Glomerular visceral epithelial cell (primary cell): ENCODE measurements around the gene KSR2.

Experiments
- DNase-seq: peaks from one replicate; pipeline ENCODE4 v3.0.0-alpha.2; 2016; ENCODE audit errors: extremely low spot score

The KSR2 gene

DNA sequence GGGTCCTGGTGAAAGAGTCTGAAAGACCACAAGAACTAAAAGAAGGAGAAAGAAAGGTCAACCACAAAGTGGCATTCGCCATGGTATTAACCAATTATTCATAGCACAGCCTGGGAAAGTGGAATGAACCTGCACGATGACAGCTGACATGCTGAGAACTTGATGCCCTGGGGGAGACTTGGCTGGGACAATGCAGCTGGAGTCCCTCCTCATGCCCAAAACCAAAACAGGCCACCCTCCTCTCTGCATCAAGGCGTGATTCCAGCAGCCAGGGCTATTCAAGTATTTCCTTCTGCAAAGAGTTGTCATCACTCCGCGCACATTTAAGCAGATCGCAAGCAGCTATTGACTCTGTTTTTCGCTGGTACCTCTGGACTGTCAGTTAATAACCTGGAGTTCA, 440.3 kb downstream of the KSR2 start:
- DNase-seq: no peak

DNA sequence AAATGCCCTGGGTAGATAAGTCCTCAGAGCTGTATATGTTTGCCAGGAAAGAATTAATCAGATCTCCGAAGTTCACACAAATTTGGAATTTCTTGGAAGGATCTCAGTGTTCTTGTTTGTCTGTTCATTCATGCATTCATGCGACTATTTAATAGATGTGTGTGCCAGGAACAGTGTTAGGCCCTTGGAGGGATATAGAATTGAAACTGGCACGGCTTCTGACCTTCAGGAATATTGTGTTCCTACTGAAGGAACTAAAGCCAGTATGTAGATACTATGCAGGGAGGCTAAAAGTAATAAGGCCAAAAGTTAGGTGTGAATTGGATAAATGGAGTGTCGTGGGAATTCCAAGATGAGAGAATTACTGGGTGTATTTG, 441.3 kb downstream of the KSR2 start:
- no peak for DNase-seq

DNA sequence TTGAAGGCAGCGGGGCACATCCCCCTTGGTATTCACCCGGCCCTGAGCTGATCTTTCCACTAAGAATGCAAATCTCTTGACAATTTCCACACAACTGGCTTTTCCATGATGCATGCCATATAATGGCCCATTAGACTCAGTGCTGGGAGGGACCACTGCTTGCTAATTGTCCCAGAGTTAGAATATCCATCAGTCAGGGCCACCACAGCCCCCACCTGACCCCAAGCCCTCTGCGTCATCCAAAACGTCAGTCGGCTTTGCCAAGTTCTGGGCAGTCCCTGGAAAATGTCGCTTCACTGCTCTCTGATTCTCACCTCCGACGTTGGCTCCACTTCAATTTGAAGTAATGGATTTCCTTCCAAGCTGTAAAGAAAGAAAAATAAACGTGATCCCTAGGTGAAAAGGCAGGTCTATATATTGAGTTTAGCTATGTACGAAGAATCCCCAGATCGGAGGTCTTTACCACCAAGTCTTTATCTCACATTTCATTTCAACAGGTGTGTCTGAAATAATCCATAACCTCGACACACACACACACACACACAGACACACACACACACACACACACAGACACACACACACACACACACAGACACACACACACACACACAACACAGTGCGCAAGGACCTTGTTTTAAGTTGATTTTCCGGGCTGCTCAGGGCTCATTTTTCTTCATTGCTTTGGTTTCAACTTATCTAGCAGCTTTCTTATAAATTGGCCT, 441.9 kb downstream of the KSR2 start:
- DNase-seq: no peak

DNA sequence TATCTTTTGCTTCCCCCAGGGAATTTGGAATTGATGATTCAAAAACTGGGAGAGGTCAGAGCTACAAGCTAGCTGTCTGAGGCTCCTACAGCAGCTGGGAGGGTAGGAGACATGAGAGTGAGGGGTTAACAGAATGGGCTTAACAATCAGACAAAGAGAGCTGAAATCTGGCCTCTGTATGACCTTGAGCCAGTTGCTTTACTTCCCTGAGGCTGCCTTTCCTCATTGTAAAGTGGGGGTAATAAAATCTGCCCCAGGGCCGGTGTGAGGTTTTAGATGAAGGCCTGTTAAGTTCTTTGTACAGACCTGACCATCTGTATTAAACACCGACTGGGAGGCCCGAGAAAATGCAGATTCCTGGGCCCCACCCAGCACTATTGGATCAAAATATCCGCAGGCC, 443.0 kb downstream of the KSR2 start:
- DNase-seq: no peak

DNA sequence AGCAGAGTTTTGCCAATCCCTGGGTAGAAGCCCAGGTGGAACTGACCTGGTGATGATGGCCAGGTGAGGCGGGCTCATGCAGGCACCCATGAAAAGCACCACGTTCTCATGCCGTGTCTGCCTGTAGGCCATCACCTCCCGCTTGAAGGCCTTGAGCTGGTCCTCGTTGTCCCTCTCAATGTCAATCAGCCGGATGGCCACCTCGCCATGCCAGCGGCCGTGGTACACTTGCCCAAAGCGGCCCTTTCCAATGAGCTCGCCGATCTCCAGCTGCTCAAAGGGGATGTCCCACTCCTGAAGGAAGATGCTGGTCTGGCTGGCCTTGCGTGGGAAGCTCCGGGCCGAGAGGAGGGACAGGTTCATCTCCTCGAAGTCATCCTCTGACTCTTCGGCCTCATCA, 444.0 kb downstream of the KSR2 start:
- DNase-seq: no peak

DNA sequence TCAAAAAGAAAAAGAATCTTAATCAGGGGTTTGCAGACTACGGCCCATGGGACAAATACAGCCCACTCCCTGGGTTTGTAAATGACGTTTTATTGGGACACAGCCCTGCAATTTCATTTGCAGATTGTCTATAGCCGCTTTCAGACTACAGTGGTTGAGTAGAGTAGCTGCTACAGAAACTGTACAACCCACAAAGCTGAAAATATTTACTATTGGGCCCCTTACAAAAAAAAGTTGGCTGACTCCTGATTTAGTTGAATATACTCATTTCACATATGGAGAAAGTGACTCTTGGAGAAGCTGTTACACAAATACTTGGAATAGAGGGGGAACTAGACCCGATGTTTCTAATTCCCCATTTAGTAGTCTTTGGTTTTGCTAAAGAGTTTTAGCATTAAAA, 444.8 kb downstream of the KSR2 start:
- no peak for DNase-seq

DNA sequence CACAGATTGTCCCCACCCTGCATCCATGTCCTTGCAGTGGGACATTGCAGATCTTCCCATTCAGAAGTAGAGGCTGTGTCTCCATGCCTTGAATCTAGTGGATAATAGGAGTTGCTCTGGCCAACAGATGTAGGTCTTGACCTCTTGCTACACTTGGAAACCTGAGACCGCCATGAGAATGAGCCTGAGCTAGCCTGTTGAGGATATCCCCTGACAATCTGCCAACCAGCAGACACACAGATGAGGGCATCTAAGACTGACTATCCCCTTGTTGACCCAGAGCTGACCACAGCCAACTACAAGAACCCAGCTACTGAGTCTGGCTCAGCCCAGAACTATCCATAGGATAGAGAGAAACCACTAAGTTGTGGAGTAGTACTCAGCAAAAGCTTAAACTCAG, 446.2 kb downstream of the KSR2 start:
- no peak for DNase-seq

DNA sequence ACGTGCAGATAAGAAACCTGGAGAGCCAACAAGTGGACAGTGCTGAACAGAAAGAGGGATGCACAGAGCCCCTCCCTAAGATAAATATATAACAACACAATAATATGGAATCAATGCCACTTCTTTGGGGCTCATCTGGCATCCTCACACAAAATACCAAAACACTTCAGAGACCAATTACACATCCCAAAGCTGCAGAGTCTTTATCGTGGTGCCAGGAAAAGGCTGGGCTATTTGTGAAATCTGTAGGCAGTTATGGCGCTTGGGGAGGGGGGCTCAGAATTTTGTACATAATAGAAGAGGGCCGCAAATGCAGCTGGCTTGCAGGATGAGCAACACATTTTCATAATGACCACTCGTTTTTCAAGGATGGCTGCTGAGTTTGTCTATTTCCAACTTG, 446.9 kb downstream of the KSR2 start:
- DNase-seq: no peak

DNA sequence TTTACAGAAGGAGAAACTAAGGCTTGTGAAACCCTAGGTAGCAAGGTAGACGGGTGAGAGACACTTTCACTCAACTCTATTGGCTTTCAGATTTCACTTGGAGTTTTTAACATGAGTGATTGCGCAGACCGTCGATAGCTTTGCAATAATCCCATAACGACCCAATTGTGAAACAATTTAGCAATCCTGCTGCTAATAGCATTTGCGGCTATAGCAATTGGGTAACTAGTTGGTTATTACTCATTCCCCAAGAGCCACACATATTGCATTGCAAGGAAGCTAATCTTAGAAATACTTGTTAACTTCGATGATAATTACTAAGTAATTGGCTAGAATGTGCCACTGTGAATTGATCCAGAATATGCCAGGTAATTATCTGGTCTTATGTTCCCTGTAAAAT, 447.4 kb downstream of the KSR2 start:
- no peak for DNase-seq

DNA sequence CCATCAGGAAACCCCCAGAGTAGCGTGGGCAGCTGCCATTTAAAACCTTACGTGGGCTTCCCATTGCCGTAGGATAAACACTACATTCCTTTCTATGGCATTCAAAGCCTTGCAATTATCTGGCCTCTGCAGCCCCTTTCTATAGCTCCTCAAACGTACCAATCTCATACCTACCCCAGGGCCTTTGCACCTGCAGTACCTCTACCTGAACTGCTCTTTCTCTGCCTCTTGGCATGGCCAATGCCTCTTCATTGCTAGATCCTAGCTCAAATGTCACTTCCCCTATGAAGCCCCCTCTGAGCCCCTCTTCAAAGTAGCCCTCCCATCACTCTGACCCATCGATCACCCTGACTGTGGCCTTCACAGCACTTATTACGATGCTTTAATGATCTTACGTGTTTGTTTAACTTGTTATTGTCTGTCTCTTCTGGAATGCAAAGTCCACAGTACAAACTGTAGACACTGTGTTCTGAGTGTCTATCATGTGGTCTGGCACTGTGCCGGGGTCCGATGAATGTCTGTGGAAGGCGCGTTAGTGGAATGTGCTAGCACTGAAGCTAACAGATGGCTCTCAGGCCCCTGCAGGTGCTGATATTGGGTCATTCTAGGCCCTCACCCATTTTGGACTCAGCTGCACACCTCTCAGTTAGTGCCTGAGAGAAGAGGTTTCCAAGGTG, 450.1 kb downstream of the KSR2 start:
- DNase-seq: peak; percentile 18

DNA sequence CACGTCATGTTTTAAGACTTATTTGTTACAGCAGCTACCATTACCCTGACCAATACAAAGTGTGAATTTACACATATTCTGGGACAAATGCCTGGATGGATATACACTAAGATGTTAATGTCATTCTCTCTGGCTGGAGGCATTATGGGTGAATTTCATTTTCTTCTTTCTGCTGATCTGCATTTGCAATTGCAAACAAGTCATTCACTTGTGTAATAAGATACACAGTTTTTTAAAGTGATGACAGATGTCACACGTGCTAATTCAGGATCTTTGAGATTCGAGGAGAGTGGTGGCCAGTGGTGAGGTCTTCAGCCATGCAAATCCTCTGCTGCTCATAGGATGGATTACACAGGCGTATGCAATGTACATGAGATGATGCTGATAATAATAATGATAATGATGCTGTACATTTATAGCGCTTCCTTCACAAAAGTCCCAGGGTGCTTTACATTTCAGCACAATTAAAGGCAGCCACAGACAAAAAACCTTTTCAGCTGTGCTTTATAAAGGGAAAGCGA, 451.5 kb downstream of the KSR2 start:
- no peak for DNase-seq

DNA sequence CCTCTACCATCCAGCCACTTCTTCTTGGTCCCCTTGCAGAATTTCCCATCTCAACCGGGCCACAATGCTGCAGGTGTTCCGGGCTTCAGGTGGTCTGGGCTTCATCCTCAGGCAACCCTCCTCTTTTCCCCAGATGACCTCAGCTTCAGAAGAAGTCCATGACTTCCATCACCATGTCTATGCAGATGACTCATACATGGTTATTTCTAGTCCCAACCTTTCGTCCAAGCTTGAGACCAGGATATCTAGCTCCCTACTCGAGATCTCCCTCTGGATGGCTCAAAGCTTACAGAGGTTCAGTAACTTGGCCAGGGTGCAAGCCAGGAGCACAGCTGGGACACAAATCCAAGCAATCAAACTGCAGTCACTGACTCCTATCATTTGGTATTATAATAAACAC, 452.8 kb downstream of the KSR2 start:
- DNase-seq: no peak

DNA sequence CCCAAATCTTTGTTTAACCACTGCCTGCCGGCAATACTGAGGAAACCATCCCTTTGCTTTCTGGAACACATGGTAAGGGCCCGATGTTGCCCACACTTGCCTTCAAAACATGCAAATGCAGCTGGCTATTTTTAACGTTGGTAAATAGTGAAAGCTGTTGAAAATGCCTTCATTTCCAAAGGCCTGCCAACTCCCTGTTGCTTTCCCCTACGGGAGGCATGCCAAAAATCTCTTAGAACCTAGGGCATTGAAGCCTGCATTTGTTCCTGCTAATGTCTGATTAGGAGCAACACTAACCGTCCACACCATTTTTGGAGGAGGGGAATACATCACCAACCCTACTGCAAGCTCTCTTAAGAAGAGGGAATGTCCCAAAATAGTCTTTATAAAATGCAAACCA, 454.8 kb downstream of the KSR2 start:
- no peak for DNase-seq

DNA sequence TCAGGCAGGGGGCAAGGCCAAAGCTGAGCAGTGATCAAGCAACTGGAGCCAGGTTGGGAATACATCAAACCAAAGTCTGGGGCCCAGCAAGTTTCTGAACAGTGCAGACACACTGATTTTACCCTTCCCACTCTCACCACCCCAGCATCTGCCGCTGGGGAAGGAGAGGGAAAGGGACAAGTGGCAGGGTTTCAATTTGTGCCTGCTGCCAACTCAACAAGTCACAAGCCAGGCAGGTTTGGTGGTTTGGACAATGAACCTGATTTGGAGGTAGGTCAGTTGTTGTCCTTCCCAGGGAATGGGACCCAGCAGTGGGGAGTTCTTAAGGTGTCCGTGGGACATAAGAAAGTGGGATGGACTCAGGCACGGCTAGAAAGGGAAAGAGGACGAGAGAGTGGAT, 455.4 kb downstream of the KSR2 start:
- DNase-seq: no peak

DNA sequence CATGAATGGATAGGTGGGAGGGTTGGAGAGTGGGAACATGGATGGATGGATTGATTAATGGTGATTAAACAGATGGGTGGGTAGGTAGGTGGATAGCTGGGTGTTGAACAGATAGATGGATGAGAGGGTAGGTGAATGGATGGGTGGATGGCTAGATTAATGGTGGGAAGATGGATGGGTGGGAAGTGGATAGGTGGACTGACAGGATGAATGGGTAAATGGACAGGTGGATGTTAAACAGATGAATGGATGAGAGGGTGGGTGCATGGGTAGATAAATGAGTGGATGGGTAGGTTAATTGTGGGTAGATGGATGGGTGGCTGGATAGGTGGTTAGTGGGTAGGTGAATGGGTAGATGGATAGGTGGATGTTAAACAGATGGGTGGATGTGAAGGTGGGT, 460.3 kb downstream of the KSR2 start:
- DNase-seq: no peak

DNA sequence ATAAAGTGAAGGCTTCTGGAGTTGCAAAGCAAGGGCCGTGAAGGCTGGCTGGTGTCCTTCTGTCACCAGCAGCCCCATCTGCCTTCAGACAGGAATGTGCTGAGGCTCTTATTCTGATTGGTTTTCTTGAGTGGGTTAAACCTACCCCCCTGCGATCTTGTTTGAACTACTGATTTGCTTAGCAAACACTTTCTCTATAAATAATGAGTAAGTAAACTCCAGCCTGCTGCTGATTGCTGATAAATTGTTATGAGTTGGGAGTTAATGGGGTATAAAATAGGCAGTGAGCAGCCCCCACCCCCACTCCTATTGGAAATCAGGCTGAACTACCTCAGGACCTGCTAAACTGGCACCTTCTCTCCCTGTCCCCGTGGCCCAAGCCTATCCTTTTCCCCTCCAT, 461.2 kb downstream of the KSR2 start:
- DNase-seq: no peak

DNA sequence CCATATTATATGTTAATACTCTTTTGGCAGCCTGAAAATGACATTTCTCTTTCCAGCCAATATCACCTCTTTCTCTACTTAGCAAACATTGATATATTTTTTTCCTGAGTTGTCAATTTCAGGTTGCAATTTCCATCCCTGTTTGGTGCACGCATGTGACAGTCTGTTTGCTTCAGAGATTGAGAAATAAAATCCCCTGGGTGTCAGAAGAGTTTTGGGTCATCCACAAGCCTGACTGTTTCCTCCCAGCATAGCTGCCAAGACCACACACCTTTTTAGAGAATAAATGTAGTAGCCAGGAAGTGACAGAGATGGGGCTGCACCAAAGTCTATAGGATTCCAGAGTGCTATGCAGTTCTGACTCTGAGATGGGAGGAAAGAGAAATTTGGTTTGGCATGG, 462.5 kb downstream of the KSR2 start:
- no peak for DNase-seq

DNA sequence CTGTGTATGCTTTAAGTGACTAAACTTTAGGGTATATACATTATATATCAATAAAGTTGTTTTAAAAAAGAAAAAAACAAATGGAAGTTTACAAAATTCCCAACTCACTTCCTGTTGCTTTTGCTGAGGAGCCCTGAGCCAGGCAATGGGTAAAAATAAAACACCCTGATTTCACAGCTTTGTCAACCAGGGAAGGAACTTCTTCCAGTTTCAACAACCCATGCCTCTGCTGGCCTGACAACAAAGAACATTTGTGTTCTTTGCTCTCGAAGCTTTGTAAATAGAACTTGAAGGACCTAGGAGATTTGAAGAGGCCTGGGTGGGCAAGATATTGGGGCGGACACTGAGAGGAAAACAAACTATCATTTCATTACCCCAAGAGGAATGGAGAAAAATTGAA, 466.2 kb downstream of the KSR2 start:
- DNase-seq: no peak

DNA sequence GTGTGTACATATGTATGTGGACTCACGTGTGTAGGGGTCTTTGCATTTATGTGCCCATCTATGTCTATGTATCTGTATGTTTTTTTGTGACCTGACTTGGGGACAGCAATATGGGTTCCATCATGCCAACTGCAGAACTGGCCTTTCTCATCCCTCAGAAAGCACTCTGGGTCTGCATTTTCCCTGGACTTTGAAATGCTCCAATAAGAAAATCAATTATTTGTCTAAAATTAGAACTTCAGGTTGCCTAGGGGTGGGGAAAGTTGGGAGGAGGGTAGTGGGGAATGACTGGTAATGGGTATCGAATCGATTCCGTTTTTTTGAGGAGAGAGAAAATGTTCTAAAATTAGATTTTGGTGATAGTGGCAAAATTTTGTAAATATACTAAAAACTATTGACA, 466.6 kb downstream of the KSR2 start:
- no peak for DNase-seq

DNA sequence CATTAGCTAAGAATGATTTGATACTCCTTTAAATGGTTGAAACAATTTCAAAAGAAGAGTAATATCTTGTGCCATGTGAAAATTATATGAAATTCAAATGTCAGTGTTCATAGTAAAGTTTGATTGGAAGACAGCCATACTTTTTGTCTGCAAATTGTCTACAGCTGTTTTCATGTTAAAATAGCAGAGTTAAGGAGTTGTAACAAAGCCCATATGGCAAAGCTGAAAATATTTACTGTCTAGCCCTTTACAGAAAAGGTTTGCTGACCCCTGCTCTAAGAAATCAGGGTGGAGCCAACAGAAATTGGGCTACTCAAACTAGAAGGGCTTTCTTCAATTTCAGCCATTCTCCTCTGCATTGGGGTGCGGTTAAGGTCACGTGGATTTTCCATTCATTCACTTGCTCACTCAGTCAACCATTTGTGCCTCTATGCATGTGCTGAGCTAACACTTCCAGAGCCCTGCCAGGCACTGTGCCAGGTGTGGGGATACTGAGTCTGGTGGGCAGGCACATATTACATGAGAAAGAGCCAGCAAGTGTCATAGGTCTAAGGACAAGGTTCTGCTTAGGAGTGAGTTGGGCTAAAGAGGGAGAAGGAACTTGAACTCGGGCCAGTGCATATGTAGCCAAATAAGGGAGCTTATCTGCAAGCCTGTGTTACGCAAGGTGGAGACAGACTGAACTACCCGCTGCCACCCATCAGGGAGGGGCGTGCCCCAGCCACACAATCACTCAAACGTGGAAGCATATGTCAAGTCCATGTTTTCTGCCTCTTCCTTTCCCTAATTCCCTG, 467.5 kb downstream of the KSR2 start:
- peak; percentile 3 for DNase-seq

DNA sequence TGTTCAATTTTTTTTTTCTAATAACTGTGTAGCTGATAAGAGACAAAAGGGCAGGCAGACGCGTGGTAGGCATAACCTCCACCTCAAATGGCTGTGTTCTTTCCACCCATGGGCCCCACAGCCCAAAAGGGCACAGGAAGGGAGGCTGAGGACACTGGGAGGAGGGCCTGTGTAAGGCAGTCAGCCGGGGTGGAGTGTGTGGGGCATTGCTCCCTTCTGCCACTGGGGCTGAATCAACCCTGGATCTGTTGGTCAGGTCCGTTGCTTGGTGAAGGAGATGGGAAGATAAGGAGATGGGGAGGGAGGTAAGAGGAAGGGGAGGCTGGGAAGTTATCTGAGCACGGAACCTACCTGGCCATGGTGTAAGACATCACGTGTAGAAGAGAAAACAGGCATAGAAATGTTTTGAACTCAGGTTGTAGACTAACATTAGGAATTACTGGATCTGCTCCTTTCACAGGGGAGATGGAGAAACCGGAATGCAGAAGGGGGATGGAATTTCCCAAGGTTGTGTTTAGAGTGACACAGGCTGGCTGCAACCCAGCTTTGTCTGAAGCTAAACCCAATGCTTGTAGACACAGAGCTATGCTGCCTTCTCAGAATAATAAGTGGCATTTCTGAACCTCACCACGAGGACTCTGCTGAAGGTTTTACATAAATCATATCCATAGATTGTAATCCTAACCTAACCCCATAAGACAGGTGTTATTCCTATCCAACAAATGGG, 468.9 kb downstream of the KSR2 start:
- DNase-seq: no peak

DNA sequence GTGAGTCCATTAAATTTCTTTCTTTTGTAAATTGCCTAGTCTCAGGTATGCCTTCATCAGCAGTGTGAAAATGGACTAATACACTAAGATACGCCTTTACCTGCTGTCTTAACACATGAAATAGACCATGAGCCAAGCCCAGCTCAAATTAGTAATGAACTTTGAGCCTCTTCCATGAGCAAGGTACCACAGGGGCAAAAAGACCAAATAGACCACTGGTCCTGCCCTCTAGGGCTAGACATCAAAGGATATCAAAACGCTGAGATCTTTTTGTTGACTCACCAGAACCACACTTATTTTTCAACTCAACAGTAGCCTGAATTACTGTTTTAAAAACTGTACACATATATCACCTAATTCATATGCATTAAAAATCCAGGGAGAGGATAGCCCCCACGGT, 469.9 kb downstream of the KSR2 start:
- DNase-seq: no peak
